ENCODE data around the gene GDE1.
"Not testable (repeated sequence)": the region's sequence is repeated elsewhere in the genome, so short reads cannot be mapped to it uniquely, and the experiment has no call there.

Gene GDE1, protein sequence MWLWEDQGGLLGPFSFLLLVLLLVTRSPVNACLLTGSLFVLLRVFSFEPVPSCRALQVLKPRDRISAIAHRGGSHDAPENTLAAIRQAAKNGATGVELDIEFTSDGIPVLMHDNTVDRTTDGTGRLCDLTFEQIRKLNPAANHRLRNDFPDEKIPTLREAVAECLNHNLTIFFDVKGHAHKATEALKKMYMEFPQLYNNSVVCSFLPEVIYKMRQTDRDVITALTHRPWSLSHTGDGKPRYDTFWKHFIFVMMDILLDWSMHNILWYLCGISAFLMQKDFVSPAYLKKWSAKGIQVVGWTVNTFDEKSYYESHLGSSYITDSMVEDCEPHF

DNA sequence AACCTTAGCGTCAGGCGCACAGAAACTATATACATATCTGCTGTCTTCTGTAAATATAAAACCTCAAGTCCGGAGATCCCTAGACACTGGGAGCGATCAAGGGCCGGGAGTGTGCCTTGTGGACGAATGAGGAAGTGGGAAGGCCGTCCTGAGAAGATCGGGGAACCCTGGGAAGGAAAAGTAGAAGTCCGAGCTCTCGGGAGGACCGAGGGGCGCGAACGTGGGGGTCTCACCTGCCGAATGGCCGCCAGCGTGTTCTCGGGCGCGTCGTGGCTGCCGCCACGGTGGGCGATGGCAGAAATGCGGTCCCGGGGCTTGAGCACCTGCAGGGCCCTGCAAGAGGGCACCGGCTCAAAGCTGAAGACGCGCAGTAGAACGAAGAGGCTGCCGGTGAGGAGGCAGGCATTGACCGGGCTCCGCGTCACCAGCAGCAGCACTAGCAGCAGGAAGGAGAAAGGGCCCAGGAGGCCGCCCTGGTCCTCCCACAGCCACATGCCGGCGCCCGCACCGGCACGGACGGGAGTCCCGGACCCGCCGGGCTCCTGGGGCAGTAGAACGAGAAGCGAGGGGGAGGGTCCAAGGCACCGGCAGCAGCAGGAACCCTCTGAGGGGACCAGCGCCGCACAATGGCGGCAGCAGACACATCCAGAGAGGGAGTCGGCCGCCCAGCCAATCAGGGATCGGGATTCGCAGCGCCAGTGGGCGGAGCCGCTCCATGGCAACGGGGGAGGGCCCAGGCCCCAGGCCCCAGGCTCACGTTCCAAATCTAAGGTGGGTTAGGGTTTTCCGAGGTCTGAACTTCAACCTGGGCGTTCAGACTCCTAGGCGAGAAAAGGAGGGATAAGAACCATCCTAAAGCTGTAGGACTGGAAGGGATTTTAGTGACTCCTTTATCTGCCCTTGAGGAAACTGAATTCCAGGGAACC is at the start of gene GDE1:
GDE1 (minus strand) TSS at position 628 of the 926 bp plus-strand sequence; CDS start at position 494, 134 bp downstream.
- peak; percentile 79 to 81 for DNase-seq

DNA sequence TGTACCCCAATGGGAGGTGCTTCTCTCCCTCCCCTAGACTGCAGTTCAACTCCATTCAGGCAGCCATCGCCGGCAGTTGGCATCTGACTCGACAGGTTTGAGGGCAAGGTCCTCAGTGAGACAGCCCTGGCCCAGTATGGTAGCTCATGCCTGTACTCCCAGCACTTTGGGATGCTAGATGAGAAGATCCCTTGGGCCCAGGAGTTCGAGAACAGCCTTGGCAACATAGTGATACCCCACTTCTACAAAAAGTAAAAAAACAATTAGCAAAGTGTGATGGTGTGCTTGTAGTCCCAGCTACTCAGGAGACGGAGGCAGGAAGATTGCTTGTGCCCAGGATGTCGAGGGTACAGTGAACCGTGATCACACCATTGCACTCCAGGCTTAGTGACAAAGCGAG is 45.7 kb upstream of the GDE1 start:
- no peak for DNase-seq

DNA sequence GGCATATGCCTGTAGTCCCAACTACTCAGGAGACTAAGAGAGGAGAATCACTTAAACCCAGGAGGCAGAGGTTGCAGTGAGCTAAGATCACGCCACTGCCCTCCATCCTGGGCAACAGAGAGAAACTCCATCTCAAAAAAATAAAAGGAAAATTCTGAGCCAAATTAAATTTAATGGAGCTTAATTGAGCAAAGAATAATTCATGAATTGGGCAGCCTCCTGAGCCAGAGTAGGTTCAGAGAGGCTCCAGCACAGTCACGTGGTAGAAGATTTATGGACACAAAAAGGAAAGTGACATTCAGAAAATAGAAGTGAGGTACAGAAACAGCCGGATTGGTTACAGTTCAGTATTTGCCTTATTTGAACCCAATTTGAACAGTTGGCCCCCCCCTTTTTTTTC is 44.5 kb upstream of the GDE1 start:
- no peak for DNase-seq

DNA sequence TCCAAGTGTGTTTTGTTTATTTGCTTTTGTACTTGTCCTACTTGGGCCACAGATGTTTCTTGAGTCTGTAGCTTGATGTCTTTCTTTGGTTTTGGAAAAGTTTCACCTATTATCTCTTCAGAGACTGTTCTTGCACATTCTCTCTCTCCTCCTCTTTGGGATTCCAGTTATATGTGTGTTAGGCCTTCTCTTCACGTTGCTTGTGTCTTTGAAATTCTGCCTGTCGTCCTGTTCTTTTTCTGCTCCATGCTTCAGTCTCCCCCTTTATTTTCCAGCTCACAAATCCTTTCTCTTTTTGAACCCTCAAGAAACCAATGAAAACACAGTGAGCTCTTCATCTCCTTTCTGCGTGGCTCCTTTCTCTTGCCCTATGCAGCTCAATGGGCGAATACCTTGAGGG is 41.5 kb upstream of the GDE1 start:
- DNase-seq: no peak

DNA sequence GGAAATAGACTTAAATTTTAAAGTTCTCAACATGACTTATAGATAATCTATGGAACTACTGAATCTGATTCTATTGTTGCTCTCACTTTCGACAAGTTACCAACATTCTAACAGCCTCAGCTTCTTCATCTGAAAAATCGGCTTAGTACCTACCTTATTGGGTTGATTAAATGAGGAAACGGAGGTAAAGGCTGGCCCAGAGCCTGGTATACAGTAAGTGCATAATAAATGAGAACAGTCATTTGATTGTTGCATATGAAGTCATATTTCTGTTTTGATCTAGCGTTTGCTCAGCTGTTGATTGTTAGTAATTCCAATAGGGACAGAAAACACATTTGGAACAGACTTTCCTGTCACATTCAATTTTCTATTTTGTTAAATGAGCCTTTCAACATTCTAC is 38.2 kb upstream of the GDE1 start:
- no peak for DNase-seq

DNA sequence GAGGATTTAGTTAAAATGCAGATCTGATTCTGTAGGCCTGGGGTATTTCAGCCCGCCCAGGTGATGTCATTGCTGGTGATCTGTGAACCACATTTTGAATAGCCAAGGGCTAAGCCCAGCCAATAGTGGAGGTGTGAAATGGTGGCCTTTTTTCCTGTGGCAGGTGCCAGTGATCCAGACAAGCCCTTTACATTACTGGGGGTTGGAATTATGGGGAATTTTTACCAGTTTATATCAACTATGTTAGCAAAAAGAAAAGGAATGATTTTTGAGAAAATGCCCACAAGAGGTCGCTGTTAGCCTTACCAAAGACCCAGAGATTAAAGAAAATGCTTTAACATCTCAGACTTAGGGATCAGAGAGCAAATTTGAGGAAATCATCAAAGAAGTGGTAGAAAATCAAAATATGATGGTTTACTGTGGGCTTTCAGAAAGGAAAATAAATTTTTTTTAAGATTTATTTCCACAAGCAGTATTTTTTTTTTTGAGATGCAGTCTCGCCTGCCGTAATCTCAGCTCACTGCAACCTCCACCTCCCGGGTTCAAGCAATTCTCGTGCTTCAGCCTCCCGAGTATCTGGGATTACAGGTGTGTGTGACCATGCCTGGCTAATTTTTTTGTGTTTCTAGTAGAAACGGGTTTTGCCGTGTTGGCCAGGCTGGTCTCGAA is 37.5 kb upstream of the GDE1 start:
- DNase-seq: peak in 1 of 2 donors; percentile 62

DNA sequence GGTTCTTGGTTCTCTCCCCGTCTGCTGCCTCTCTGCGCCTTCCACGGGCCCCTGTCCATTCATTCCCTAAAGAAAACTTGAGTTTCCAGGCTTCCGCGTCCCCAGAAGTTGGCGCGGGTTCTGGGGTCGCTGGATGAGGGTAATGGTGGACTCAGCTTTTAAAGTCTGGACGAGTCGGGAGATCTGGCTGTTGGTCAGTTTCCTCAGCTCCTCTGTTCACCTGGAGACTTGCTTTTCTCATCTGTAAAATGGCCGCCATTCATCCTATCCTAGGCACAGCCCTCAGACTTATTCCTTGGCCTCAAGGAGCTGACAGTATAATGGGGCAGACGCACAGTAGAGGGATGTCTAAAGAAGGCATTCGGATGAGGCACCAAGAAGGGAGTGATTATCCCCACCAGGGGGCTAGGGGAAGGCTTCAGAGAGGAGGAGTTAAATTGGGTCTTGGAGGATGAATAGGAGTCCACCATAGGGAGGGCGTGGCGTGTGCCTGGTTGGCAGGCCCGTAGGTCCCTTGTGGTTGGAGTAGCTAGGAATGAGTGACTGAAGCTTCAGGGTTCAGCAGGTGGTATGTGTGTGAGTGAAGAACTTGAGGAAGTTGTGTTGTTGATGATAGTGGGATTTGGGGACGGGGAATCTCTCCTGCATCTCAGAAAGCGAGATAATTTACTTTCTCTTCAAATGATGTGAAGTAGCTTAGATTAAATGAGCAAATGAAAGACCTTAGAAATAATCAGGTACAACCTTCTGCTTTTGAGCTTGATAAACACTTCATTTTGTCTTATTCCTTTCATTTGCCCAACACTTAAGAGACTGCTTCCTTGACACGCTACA is 34.3 kb upstream of the GDE1 start:
- DNase-seq: no peak

DNA sequence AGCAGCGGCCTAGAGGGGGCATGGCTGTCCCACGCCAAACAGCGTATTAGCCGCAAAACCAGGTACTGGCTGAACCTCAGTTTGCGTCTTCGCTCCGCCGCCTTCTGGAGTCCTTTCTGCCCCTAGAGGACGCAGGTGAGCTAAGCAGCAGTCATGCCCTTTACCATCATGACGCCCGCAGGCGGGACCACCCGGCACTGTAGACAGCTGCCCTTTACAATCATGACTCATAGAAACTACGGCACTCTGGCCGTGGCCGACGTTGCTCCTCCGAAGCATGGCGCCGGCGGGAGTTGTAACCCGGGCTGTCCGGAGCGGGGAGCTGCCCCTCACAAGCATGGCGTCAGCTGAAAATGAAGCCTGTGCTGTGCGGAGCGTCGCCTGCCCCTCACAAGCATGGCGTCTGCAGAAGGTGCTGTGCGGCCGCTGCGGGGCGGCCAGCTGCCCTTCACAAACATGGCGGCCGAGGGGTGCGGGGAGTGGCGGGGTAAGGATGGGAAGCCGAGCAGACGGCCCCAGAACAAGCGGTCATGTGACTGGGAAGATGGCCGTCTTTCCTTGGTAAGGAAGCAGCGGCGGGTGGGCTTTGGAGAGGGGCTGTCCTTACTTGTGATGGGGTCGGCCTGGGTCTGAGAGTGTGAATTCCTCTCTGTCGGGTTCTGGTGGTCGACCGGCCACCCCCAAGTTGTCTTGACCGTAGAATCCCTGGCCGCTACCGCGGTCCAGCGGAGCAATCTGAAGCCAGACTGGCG is 33.5 kb upstream of the GDE1 start, which contains the start of gene VPS35L:
VPS35L (plus strand) TSS at position 518 of the 752 bp plus-strand sequence; CDS start at position 545, 27 bp downstream.
- peak; percentile 93 to 99 for DNase-seq

DNA sequence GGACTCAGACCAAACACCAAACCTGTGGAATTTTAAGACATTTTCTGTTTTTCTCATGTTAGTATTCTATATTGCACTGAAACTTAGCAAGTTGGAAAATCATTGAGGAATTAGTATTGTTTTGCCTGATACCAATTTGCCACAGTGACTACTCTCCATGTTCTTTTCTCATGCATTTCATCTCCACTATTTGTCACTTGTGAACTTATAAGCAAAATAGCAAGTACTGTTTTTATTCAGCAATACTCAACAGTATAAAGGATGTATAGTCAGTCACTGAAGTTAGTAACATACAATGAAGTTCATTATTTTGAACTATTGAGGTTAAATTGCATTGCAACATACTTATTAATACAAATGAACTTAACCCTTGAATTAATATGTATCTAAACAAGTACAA is 27.8 kb upstream of the GDE1 start:
- no peak for DNase-seq

DNA sequence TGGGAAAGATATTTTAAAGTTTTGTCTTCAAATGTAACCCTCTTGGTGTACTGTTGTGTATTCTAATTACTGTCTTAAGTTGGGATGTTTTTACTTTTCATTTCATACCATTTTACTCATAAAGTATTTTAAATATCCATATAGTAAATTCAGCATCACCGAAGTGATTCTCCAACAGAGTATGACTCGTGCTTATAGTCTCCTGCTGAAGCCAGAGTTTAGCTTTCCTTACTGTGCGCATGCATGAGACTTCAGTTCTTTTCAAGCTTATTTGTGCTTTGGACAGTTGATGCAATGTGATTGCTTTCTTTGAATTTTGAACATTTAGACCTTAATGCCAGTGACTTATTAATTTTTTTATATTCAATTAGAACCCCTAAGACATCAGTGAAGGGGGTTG is 26.2 kb upstream of the GDE1 start:
- DNase-seq: no peak

DNA sequence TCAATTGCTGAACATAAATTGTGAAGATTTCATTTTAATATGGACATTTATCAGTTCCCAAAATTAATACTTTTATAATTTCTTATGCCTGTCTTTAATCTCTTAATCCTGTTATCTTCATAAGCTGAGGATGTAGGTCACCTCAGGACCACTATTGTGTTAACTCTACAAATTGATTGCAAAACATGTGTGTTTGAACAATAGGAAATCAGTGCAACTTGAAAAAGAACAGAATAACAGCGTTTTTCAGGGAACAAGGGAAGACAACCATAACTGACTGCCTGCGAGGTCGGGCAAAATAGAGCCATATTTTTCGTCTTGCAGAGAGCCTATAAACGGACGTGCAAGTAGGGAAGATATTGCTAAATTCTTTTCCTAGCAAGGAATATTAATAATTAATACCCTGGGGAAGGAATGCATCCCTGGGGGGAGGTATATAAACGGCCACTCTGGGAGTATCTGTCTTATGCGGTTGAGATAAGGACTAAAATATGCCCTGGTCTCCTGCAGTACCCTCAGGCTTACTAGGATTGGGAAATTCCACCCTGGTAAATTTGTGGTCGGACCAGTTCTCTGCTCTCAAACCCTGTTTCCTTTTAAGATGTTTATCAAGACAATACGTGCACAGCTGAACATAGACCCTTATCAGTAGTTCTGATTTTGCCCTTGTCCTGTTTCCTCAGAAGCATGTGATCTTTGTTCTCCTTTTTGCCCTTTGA is 21.5 kb upstream of the GDE1 start:
- not testable (repeated sequence) for DNase-seq

DNA sequence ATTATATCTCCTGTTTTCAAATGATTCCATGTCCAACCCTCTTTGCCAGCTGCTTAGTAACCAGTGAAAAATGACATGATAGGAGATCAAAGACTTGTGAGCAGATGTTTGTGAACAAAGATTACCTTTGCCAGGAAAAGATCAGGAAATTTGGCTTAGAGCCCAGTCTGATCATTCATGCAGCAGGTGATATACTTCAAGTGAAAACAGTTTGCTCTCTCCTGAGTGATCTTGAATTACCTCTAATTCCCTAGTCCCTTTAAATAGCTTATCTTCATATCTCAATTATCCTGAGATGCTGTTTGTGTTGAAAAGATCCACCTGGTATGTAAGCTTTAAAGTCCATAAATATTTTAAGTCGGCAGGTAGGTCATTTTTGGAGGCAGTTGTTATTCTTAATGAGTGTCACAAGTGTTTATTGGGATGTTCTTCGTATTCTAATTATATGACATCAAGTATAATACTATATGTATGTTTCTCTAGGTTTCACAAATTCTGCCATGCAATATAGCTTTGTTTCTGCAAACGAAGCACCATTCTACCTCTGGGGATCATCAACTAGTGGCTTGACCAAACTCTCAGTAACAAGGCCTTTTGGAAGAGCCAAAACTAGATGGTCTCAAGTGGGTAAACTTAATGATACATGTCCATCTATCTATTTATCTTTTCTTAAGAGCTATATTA is 20.4 kb upstream of the GDE1 start:
- DNase-seq: no peak

DNA sequence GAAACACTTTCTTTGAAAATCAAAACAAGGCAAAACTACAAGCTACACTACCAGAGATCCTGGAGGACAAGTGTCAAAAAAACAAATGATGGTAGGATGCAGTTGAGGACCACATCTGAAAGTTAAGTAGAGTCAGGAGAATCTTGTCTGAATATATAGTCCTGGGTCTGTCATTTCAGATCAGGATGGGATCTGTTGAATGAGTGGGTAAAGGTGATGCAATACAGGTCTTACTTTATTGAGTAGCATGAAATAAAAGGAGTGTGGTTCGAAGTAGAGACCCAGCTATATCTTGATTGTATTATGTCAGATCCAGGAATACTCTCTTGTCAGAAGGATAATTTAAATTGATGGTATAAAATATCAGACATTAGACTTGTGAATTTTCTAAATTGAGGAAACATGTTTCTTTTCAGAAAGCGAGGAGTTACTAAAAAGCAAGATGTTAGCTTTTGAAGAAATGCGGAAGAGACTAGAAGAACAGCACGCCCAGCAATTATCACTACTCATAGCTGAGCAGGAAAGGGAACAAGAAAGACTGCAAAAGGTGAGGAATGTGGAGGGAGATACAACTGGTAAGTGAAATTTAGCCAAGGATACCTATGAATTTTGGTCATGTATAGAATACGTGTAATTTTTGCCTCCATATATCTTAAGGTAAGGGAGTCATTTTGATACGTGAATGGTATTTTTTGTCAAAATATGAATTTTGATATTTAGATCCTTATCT is 18.5 kb upstream of the GDE1 start:
- no peak for DNase-seq

DNA sequence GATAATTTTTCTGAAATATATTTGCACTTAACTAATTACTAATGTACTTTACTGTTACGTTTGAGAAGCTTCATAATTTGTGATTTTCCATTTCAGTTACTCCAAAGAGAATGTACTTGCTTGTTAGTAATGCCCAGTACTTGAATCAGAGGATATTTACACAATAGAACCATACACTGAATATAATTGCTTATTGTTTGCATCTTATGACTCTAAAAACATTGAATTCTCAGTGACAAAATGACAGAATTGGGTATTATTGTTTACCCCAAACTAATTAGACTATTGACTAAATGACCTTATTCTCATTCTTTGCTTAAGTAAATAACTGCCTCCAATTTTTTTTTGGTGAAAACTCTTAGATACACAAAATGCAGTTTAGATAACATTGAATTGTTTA is 10.7 kb upstream of the GDE1 start:
- no peak for DNase-seq

DNA sequence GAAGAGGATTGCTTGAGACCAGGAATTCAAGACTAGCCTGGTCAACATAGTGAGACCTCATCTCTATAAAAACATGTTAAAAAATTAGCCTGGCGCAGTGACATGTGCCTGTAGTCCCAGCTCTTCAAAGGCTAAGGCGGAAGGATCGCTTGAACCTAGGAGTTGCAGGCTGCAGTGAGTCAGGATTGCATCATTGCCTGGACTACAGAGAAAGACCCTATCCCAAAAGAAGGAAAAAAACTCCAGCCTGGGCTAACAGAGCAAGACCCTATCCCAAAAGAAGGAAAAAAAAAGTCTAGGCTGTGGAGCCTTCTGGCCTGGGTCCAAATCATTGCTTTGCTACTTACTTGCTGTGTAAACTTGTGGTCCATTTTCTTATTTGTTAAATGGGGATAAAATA is 6.8 kb upstream of the GDE1 start:
- DNase-seq: no peak

DNA sequence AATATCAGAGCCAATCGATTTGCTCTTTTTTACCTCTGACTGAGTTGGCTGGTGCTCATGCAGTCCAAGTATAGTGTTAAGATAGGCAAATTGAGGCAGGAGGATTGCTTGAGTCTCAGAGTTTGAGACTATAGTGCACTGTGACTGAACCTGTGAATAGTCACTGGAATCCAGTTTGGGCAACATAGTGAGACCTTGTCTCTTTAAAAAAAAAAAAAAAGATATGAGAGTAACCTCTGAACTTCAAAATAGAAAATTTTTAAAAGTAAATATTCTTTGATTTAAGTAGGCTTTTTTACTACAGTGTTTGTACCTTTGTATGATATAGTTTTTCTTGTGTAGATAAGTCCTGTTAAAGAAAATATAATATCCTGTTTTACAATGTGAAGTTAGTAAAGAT is 5.3 kb upstream of the GDE1 start:
- DNase-seq: no peak

DNA sequence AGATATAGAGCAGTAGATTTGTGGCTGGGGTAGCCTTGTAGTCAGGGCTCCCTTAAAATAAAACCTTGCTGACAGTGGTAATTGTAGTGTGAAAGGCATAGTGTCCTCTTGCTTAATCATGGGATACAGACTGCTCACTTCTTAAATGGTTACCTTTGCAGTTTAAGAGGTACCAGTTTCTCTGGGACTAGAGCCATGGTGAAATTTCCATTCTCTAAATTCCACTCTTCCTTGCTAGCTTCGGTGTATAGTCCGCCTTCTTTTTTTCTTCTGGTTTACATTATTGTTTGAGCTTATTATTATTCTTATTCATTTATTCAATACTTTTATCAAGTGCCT is 3.5 kb upstream of the GDE1 start:
- no peak for DNase-seq

DNA sequence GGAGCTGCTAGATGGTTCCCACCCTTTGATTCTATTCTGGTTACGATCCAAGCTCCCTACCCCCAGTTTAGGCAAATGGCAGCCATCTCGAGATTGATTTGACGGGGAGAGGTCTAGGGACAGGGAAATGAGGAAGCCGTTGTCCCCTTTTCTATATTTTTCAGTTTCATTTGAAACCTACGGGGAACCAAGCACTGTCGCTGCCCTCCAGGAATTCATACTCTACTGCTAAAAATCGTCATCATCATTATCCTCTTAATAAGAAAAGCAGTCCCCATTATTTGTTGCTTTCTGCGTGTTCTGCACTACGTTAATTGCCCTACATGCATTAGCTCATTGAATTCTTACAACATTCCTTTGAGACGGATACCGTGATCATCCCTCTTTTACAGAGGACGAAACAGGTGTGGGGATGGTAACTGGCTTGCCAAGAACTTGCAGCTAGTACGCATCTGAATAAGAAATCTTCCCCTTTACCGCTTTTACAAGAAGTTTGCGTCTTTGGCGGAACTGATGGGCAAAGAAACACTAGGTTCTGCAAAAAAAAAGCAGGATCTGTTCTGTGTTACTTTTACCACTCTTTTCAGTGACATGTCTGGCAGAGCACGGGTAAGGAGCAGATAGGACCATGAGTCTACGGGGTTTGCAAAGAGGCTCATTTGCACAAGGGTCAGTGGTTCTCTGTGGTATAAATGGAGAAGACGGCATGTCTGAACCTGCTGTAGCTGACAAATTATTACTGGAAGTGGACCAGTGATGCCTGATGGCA is 2.9 kb upstream of the GDE1 start:
- peak in 1 of 2 donors; percentile 31 for DNase-seq

DNA sequence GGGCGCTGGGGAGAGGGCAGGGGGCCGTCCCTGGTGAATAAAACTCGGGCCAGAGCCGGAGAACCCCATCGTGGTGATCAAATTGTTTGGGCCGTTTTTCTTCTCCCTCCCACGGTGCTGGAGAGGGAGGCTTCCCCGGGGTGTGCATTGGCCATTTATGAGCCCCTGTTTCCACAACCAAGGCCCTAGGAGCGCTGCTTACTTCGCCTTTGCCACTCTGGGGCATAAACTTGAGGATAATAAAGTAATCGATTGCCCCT is 2.4 kb upstream of the GDE1 start:
- DNase-seq: peak in 1 of 2 donors; percentile 26
